HG03558 (cell line): Measurements from ENCODE around the gene RBBP5.

Source experiments
- ATAC-seq: cut with Tn5 transposase; IDR thresholded peaks from one replicate; pipeline ENCODE4 v1.9.1; 2021; ENCODE audit warnings: moderate number of reproducible peaks; ENCODE audit not compliant: unreplicated experiment; ENCODE audit errors: extremely low read depth

The RBBP5 gene

GRCh38 chr1:205076245-205076761 lies 45.5 kb downstream of the RBBP5 start:
- ATAC-seq = no peak

- ATAC-seq = no peak
Observed at GRCh38 chr1:205075642-205076155, 46.1 kb downstream of the RBBP5 start.

- no peak for ATAC-seq
Observed at GRCh38 chr1:205074513-205074912, 47.3 kb downstream of the RBBP5 start.

GRCh38 chr1:205074084-205074483 lies 47.7 kb downstream of the RBBP5 start:
- ATAC-seq = no peak

- ATAC-seq = no peak
Observed at GRCh38 chr1:205073511-205073910, 48.3 kb downstream of the RBBP5 start.

- ATAC-seq = no peak
Observed at GRCh38 chr1:205072881-205073280, 48.9 kb downstream of the RBBP5 start.

GRCh38 chr1:205072286-205072685 lies 49.5 kb downstream of the RBBP5 start:
- ATAC-seq = no peak

GRCh38 chr1:205071801-205072200 lies 50.0 kb downstream of the RBBP5 start:
- no peak for ATAC-seq

- ATAC-seq = no peak
Observed at GRCh38 chr1:205071028-205071409, 50.8 kb downstream of the RBBP5 start.

GRCh38 chr1:205069371-205070125 lies 52.2 kb downstream of the RBBP5 start:
- ATAC-seq = no peak

GRCh38 chr1:205068457-205069040 lies 53.2 kb downstream of the RBBP5 start:
- no peak for ATAC-seq

- no peak for ATAC-seq
Observed at GRCh38 chr1:205068001-205068400, 53.8 kb downstream of the RBBP5 start.

- ATAC-seq = no peak
Observed at GRCh38 chr1:205067031-205067430, 54.7 kb downstream of the RBBP5 start.

- no peak for ATAC-seq
Observed at GRCh38 chr1:205066141-205066818, 55.5 kb downstream of the RBBP5 start.

GRCh38 chr1:205065666-205066065 lies 56.1 kb downstream of the RBBP5 start:
- no peak for ATAC-seq

- ATAC-seq = no peak
Observed at GRCh38 chr1:205064741-205065316, 56.9 kb downstream of the RBBP5 start.

- no peak for ATAC-seq
Observed at GRCh38 chr1:205064301-205064700, 57.5 kb downstream of the RBBP5 start.

- ATAC-seq = no peak
Observed at GRCh38 chr1:205062895-205063294, 58.9 kb downstream of the RBBP5 start.

GRCh38 chr1:205062319-205062718 lies 59.5 kb downstream of the RBBP5 start:
- ATAC-seq = no peak

GRCh38 chr1:205061665-205062069 lies 60.1 kb downstream of the RBBP5 start:
- no peak for ATAC-seq

- ATAC-seq = no peak
Observed at GRCh38 chr1:205061227-205061626, 60.6 kb downstream of the RBBP5 start.
